HG02884 (cell line): ENCODE results near the gene NLE1.
"Not testable (repeated sequence)": the region's sequence is repeated elsewhere in the genome, so short reads cannot be mapped to it uniquely, and the experiment has no call there.

ENCODE experiments used
- ATAC-seq: cut with Tn5 transposase; IDR thresholded peaks from one replicate; pipeline ENCODE4 v1.9.1; 2021; ENCODE audit warnings: mild to moderate bottlenecking, moderate library complexity; ENCODE audit not compliant: unreplicated experiment

NLE1 gene

DNA sequence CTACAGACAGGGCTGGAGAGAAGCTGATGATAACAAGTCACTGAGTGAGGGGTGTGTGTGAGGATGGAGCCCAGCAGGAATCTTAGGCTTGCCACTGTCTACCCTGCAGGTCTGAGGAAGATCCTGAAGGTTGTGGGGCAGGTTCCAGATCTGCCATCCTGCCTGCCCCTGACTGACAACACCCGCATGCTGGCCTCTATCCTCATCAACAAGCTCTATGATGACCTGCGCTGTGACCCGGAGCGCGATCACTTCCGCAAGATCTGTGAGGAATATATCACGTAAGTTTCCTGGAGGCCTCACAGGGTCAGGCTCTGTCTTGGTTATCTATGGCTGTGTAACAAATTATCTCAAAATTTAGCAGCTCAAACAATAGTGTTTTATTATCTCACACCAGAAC, 21.8 kb upstream of the NLE1 start:
- no peak for ATAC-seq

DNA sequence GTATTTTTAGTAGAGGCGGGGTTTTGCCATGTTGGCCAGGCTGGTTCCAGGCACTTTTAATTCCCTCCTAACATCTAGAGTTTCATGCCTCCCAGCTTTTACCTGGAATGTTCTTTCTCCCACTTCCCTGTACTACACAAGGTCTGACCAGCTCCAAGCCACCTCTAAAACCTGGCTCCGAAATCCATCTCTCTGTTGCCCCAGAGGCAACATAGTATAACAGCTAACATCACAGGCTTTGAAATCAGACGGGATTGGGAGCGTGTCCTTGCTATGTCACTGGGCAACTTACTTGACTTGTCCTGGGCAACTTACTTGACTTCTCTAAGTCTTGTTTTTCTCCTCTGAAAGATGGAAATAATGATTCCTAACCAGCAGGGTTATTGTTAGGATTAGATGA, 20.7 kb upstream of the NLE1 start:
- ATAC-seq: no peak

DNA sequence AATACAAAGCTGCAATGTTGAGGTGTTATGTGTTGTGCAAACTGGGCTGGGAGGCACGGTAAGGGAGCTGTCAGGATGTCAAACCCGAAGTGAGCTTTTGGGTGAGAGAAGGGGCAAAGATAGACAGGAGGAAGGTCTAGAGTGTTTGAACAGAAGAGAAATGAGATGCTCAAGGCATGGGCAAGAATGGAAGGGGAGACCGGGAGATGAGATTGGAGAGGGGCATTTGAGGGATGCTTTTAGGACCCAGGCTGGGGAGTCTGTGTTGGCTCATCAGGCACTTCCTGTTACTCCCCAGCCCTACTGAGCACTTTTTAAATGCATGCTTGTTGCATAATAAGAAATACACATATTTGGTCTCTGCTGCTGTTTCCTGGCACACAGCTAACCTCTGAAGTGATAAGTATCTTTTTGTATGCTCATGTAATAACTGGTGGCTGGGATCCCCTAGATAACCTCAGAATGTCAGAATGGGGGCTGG, 19.2 kb upstream of the NLE1 start:
- ATAC-seq: no peak

DNA sequence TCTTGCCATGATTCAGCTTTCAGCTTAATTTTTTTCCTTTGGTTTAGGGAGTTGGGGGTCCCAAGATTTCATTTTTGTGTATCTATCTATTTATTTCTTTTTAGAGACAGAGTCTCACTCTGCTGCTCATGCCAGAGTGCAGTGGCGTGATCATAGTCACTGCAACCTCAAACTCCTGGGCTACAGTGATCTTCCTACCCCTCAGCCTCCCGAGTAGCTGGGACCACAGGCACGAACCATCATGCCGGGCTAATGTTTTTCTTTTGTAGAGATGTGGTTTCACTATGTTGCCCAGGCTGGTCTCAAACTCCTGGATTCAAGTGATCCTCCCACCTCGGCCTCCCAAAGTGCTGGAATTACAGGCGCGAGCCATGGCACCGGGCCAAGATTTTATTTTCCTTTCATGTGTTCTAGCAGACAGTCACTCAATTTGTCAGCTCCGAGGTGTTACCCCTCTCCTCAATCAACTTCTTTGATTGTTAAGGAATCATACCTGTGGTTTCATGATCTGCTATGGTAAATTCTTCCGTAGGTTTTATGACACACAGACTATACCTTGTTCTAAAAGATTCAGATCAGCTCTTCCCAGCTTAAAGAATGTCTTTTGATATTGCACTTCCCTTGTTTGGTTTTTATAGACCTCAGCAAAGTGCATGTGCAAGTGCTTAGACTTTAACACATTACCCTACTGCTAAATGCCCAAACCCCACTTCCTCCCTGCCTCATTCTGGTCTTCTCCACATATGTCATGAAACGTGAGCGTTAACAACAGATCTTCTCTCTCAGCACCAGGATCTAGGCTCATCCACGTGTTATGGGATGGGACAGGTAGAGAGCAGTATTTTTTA, 18.5 kb upstream of the NLE1 start:
- no peak for ATAC-seq

DNA sequence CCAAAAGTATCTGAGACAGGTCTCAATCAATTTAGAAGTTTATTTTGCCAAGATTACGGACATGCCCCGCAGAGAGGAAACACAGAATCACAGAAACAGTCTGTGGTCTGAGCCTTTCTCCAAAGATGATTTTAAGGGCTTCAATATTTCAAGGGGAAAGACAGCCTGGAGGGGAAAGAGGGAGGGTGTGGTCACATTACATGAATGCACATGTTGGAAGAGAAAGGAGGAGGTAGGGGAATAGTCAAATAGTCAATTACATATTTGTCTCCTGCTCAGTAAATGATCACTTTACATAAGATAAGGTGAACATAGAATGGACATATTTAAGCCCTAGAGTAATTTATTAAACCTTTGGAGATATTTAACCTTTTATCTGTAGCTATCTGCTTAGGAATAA, 17.8 kb upstream of the NLE1 start:
- ATAC-seq: no peak

DNA sequence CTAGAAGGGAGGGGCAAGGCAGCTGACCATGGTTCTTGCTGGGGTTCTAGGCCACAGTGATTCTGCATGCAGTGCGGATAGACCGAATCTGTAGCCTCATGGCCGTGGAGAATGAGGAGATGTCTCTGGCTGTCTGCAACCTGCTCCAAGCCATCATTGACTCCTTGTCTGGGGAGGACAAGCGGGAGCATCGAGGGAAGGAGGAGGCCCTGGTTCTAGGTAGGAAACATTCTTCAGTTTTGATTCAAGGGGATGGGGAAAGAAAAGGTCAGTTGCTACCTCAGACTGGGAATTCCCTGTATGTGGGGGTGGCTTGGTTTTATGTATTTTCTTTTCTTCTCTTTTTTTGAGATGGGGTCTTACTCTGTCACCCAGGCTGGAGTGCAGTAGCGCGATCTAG, 13.1 kb upstream of the NLE1 start:
- ATAC-seq: no peak

DNA sequence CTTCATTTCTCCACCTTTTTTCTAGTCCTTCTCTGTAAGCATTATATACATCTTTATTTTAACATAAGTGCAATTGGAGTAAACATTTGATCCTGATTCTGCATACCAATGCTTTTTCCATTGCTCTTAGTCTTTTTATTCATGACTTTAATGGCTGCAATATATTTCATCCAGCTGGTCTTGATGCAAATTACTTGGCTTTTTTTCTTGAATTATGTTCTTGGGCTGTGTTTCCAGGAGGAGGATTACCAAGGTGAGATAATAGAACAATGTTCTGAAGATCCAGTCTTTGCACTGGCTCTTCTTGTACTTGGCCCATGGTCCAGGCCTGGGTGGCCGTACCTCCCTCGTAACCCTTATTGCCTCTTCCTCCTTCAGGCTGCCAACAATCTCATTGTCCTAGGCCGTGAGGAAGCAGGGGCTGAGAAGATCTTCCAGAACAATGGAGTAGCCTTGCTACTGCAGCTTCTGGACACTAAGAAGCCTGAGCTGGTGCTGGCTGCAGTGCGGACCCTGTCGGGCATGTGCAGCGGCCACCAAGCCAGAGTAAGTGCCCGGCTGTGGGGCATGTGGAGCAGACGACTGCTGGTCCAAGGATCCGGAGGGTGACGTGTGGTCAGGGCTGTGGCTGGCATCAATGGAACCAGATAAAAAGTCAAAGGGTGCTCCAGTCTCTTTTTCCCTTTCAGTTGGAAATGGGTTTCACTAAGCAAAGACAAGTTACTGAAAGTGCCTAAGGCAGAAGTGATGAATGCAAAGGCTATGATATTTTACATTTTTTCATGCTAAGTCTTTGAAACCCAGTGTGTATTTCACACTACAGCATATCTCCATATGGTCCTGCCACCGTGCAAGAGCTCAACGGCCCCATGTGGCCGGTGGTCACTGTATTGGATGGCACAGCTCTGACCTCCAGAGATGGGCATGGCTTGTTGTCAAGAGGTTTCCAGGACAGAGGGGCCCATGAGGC, 12.4 kb upstream of the NLE1 start:
- no peak for ATAC-seq

DNA sequence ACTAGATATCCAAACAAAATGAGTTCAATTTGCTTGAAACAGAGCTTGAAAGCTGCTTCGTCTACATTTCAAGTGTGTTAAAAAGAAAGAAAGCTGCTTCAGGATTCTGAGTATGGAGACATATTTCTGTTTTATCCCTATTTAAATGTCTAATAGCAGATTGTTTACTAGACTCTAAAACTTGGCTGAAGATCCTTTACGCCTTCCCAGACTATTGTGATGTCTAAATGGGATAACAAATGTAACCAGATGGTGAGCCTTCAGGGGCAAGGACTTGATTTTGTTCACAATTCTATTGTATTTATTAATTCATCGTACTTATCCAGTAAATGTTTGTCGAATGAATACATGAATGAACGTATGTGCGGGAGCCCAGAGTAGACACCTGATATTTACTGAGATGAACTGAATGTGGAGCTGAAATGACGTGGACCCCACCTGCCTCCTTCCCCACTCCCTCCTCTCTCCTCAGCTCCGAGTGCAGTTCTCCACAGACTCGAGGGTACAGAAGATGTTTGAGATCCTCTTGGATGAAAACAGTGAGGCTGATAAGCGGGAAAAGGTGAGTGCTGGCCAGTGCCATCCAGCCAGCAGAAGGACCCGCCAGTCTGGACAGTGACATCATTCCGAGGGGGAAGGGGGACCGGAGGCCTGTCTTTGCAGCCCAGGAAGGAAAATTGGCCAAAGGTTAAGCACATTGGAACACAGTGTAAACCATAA, 10.5 kb upstream of the NLE1 start:
- ATAC-seq: no peak

DNA sequence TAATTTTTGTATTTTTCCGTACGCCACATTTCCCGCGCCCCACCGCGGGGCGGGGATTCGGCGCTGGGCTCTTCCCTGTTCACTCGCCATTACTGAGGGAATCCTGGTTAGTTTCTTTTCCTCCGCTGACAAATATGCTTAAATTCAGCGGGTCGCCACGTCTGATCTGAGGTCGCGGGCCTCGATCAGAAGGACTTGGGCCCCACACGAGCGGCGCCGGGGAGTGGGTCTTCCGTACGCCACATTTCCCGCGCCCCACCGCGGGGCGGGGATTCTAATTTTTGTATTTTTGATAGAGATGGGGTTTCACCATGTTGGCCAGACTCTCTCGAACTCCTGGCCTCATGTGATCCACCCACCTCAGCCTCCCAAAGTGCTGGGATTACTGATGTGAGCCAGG, 9.0 kb upstream of the NLE1 start:
- not testable (repeated sequence) for ATAC-seq

DNA sequence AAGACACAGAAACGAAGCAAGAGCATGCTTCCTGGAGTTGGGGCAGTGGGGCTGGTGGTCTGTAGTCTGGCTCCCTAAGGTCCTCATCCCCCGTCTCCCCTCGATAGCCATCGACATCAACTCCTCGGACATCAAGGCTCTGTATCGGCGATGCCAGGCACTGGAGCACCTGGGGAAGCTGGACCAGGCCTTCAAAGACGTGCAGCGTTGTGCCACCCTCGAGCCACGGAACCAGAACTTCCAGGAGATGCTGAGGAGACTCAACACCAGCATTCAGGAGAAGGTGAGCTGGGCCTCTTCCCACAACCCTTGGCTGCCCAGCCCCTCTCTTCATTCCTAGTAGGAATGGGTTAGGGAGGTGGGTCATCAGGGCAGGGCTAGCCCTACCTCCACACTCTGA, 7.8 kb upstream of the NLE1 start:
- ATAC-seq: no peak

DNA sequence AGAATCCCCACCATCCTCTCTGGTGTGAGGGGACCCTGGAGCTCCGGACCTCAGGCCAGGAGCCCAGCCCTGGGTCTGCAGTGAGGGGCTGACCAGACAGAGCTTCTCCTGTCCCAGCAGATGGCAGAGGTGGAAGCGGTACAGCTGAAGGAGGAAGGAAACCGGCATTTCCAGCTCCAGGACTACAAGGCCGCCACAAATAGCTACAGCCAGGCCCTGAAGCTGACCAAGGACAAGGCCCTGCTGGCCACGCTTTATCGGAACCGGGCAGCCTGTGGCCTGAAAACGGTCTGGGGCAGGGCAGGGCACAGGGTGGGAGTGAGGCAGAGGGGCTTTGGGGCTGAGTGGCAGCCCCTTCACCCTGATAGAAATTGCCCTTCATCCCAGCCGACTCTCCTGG, 6.0 kb upstream of the NLE1 start:
- no peak for ATAC-seq

DNA sequence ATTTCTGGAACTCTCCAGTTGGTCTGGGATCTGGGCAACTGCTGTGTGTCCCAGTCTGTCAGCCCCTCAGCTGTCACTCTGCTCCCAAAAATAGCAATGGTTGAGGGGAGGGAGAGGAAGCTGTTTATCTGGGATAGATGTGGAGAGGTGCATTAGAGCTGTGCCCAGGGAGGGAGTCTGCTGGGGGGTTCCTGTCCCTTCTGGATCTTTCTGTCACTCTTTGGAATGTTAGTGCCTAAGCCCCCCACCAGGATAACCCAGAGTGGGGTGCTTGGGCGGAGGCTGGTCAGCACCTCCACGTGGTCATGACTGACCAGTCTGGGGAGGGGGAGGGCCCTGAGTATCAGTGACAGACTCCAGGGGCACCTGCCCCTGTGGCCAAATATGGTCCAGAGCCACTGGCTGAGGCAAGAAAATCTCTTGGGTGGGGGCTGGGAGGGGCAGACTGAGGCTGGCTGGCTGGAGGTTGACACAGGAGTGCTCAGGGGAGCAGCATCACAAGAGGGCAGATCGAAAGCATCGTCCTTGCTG, 5.3 kb upstream of the NLE1 start, which contains the start of gene UNC45B:
UNC45B (plus strand) TSS at position 443 of the 531 bp plus-strand sequence. CDS start 447 bp downstream, outside the sequence.
- no peak for ATAC-seq

DNA sequence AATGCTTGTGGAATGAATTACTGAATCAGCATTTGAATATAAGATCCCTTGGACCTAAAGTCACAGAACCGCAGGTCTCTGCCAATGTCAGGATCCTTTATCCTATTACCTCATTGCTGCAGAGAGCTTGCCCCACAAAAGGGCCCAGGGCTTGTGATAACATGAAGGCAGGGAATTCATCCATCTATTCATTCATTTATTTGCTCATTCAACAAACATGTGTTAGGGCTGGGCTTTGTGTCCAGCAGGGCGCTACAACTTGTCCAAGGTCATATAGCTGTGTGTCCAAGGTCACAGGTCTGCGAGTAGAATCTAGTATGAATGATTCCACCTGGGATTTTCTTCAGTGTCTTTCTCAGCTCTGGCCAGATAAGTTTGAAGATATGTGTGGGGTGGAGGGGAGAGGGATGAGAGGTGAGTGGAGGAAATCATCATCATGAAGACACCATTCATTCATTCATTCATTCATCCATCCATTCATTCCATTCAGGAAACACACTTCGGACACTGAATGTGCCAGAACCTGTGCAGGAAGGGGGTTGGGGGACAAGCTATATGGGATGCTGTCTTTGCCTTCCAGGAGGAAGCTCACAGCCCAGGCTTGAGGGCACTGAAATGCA, 4.2 kb upstream of the NLE1 start:
- ATAC-seq: no peak

DNA sequence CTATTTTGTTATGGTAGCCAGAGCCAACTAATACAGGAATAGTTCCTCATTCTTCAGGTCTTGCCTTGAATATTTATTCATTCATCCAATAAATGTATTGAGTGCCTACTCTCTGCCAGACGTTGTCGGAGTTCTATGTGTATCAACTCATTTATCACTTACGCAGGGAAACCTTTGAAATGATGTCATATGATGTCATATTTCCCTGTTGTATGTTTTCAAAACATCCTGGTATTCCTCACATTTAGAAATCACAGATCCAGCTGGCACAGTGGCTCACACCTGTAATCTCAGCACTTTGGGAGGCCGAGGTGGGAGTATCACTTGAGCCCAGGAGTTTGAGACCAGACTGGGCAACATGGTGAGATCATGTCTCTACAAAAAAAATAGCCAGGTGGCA, 2.7 kb upstream of the NLE1 start:
- ATAC-seq: no peak

DNA sequence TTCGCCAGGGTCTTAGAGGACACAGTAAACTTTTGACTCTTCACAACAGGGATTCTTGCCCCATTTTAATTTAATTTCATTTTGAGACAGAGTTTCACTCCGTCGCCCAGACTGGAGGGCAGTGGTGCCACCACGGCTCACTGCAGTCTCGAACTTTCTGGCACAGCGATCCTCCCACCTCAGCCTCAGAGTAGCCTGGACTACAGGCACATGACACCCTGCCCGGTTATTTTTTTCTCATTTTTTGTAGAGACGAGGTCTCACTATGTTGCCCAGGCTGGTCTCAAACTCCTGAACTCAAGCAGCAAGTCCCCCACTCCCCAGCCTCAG, 329 bp upstream of the NLE1 start:
- no peak for ATAC-seq

DNA sequence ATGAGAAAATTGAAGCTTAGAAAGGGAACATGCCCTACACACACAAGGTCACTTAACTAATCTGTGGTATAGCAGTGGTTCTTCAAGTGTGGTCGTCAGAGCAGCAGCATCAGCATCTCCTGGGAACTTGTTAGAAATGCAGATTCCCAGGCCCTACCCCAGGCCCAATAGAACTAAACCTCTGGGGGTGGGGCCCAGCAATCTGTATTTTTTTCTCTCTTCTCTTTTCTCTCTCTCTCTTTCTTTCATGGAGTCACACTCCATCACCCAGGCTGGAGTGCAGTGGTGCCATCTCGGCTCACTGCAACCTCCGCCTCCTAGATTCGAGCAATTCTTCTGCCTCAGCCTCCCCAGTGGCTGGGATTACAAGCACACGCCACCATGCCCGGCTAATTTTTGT, 3.9 kb downstream of the NLE1 start:
- no peak for ATAC-seq

DNA sequence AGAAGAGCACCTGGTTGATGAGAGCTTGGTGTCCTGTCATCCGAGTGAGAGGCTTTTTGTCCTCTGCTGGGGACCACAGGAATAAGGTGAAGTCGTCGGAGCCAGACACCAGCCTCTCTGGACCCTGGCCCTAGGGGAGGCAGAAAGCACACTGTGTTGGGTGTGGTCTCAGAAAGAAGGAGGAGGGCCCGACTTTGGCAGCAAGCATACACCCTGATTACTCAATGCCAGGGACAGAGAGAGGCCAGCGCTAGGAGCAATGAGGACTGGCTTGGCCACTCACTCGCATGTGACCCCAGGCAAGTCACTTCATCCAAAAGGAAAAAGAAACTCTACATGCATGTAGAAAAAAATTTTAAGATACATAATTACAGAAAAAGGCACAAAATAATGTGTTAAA, 6.8 kb downstream of the NLE1 start:
- no peak for ATAC-seq

DNA sequence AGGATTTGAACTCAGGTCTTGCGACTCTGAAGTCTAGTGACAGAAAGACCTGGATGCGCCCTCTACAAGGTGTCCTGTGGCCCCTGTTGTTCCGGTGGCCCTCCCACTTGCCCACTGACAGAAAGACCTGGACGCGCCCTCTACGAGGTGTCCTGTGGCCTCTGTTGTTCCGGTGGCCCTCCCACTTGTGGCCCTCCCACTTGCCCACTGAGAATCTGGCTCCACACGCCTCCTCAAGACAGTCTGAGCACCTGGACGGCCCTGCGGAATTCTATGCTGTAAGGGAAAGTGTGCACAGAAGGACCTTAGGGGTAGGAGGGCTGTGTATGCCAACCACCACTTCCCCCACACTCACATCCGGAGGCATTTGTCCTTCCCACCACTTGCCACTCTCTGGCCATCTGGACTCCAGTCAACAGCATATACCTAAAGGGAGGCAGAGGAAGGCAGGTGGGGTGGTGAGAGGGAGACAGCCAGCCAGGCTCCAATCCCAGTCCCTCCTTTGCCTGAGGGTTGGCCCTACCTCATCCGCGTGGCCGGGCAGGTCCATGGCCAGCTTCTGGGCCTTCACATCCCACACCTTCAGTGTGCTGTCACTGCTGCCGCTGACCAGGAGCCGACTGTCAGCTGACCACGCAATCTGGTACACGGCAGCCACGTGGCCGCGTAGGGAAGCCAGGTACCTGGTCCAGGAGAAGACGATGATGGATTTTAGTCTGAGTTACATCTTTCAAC, 9.1 kb downstream of the NLE1 start:
- ATAC-seq: no peak

DNA sequence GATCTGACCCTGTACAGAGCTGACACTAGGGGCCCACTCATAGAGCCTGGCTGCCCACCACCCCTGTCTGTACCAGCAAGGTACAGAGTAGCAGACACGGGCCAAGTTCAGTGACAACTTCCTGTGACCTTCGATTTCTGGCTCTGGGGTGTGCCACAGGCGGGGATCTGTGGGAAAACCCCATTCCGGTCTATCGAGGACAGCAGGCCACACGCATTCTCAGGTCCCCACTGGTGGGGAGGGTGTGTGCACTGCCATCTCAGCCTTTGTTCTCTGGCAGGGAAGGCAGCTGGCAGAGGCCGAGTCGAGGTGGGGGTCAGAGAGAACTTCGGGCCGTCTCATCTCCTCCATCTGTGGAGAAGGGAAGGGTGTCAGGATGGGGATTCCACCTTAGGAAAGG, 10.0 kb downstream of the NLE1 start:
- no peak for ATAC-seq

DNA sequence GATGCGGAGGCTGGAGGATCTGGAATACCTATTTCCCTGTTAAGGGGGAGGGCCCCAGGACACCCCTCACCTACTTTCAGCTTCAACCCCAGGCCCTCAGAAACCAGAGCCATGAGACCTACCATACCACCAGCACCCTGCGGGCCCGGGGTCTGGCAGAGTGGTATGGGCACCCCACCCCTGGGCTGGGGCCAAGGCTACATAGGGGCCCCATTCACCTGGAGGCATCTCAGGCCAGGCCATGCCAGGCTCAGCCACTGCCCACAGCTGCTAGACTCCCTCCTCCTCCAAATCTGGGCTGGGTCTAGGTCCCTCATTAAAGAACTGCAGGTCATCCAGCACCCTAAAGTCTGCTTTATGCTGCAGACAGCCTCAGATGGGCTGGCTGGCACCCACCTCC, 11.7 kb downstream of the NLE1 start:
- no peak for ATAC-seq
